Astrocyte of the hippocampus (primary cell): Measurements from ENCODE around the gene TM4SF20.

Source experiments
- DNase-seq: peaks from one replicate; pipeline ENCODE4 v3.0.0; 2011; ENCODE audit warnings: low read depth, low spot score

The TM4SF20 gene

DNA sequence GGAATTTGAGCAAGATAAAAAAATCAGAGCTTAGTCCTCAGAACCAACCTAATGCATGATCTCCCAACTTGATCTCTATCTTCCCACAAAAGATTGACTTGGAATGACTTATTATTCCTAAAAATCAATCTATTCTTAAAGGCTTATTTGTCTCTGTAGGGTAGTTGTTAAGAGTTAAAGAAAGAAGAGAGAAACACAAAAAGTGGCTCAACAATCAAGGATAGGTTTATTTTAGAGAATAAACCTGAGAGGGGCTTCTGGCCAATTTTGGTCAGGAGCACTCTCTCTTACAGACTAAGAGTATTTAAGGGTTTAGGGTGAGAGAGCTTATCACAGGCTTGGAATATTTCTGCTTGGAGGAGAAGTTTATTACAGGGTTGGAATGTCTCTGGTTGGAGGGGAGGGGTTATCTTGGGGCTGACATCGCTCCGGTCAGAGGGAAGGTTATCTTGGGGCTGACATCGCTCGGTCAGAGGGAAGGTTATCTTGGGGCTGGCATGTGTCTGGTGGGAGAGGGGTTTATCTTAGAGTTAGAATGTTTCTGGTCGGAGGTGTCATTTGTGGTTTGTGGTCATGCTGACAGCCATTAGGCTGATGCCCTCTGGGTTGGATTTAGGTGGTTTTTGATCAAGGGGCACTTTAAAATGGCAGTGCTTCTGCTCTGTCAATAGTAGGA, 56.4 kb downstream of the TM4SF20 start:
- DNase-seq: no peak

DNA sequence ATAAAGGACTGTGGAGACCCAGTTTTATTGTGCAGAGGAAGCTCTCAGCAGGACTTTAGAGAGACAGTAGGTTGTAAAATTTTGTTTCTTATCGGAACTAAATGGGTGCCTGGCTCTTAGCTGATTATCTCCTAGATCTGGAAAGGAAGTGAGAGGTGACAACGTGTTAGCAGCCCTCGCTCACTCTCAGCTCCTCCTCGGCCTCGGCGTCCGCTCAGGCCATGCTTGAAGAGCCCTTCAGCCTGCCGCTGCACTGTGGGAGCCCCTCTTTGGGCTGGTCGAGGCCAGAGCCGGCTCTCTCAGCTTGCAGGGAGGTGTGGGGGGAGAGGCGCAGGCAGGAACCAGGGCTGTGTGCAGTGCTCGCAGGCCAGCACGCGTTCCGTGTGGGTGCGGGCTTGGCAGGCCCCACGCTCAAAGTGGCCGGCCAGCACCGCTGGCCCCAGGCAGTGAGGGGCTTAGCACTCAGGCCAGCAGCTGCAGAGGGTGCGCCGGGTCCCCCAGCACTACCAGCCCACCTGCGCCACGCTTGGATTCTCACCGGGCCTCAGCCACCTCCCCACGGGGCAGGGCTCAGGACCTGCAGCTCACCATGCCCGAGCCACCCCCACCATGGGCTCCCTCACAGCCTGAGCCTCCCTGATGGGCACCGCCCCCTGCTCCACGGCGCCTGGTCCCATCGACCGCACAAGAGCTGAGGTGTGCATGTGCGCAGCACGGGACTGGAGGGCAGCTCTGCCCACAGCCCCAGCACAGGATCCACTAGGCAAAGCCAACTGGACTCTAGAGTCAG, 58.6 kb downstream of the TM4SF20 start:
- DNase-seq: no peak

DNA sequence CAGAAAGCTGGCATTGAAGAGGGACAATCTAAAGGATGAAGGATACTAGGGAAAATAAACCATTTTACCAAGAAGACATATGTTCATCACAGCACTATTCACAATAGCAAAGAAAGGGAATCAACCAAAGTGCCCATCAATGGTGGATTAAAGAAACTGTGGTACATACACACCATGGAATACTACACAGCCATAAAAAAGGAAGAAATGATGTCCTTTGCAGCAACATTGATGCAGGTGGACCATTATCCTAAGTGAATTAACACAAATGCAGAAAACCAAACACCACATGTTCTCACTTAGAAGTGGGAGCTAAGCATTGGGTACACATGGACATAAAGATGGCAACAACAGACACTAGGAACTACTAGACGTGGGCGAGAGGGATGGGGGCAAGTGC, 61.3 kb downstream of the TM4SF20 start:
- DNase-seq: no peak

DNA sequence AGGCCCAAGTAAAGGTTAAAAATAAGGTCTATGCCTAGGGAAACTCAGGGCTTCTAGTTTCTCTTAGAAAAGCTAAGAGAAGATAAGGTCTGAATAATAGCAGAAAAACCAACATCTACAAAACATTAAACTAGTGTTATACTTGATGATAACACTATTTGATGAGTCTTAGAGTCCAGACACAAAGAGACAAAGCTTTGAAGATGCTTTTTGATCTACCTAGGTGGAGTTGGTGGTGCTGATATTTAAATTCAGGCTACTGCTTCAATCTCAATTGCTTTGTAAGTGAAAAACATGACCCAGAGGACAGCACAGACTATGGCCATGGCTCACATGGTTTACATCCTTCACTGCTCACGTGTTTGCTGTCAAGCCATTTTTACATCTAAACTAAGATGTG, 65.8 kb downstream of the TM4SF20 start:
- DNase-seq: no peak

DNA sequence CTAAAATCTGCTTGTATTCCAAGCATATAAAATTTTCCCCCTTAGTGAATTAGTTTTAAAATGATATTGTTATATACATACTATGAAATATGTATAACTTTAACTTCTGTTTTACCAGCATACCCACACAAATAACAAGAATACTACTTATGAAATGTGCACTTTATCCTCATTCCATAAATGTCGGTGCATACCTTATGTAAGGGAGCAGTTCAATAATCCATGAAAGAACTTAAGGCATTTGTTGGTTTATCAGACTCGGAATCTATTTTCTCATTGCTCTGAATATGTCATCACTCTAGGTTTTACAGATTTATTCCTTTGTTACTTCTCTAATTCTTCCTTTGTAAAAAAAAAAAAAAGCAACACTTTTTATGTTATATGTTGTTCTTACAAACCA, 66.5 kb downstream of the TM4SF20 start:
- DNase-seq: no peak
